K562 (cell line): Measurements from ENCODE around the gene TPM4. TPM values are rescaled to one million over a fixed set of nuclear protein-coding genes. Genes with fewer than 3 reads are reported as not detected.

Experiments
- ATF7 ChIP-seq: fragments of 450-650 bp; IDR thresholded peaks from 2 replicates; pipeline ENCODE4 v1.7.1; 2014; ENCODE audit warnings: mild to moderate bottlenecking, moderate library complexity
- CHCHD3 ChIP-seq: fragments of 250-450 bp; sonication (Bioruptor Pico); IDR thresholded peaks from 2 replicates; pipeline ENCODE4 v2.1.2; 2022; ENCODE audit warnings: mild to moderate bottlenecking
- DMBX1 ChIP-seq: fragments of 250-450 bp; sonication (Bioruptor Pico); IDR thresholded peaks from 2 replicates; pipeline ENCODE4 v1.8.0; 2022; ENCODE audit warnings: inconsistent platforms, mild to moderate bottlenecking, moderate library complexity, borderline replicate concordance
- FOXK1 ChIP-seq: sonication (generic); formaldehyde crosslinking; IDR thresholded peaks from 2 replicates; pipeline ENCODE4 v1.8.0; 2022; ENCODE audit warnings: missing genetic modification reagents, mild to moderate bottlenecking, borderline replicate concordance
- MAFK ChIP-seq: IDR thresholded peaks from 2 replicates; pipeline ENCODE4 v1.6.1; 2011; ENCODE audit warnings: low read length, improper control_type of control experiment
- NELFE ChIP-seq: IDR thresholded peaks from 2 replicates; pipeline ENCODE4 v1.6.1; 2011; ENCODE audit warnings: mild to moderate bottlenecking; ENCODE audit not compliant: insufficient read depth, insufficient read length
- PHF21A ChIP-seq: fragments of 450-650 bp; IDR thresholded peaks from 2 replicates; pipeline ENCODE4 v1.6.1; 2017; ENCODE audit warnings: low read depth, borderline replicate concordance
- RFX7 ChIP-seq: fragments of 250-450 bp; sonication (Bioruptor Pico); IDR thresholded peaks from 2 replicates; pipeline ENCODE4 v1.5.1; 2021; ENCODE audit warnings: mild to moderate bottlenecking
- SMARCE1 ChIP-seq: fragments of 450-650 bp; IDR thresholded peaks from 2 replicates; pipeline ENCODE4 v1.7.1; 2016; ENCODE audit warnings: mild to moderate bottlenecking
- U2AF2 ChIP-seq: fragments of 200-400 bp; formaldehyde crosslinking; optimal IDR thresholded peaks from 2 replicates; pipeline ENCODE3; 2017; ENCODE audit warnings: low read depth, mild to moderate bottlenecking, low read length
- ZNF3 ChIP-seq: fragments of 250-450 bp; sonication (Bioruptor Pico); IDR thresholded peaks from 2 replicates; pipeline ENCODE4 v1.5.0; 2021; ENCODE audit warnings: mild to moderate bottlenecking, moderate library complexity
- ZNF384 ChIP-seq: IDR thresholded peaks from 2 replicates; pipeline ENCODE4 v1.6.1; 2012; ENCODE audit warnings: low read depth, low read length, improper control_type of control experiment
- polyA plus RNA-seq, 8 experiments: library from polyadenylated mRNA; depleted of rRNA in 4 of 8; stranded (reverse) in 5 of 8; unstranded in 3 of 8; fragments of >200 nt; fragmentation: Nextera tagmentation in 2 of 8; fragmentation: Illumina TruSeq in 1 of 8; extraction: Ambion mirVana in 2 of 8; extraction: Trizol in 1 of 8; gene quantifications; 2 replicates each; pipeline versions ENCODE4 v1.2.1 to v1.2.3, GENCODE V29; 2011 to 2014; ENCODE audit warnings: inconsistent platforms in 1 of 8, missing spikeins in 1 of 8
- total RNA-seq, 7 experiments: library from RNA; depleted of rRNA in 6 of 7; stranded (reverse); fragments of >200 nt in 6 of 7; fragmentation: Illumina TruSeq in 2 of 7; extraction: Trizol in 2 of 7; gene quantifications; 2 replicates each; pipeline versions ENCODE4 v1.2.1 to v1.2.3, GENCODE V29; 2011 to 2021; ENCODE audit warnings: low replicate concordance in 1 of 7
- TF ChIP-seq, protein P1 (sequence below): fragments of 450-650 bp; IDR thresholded peaks from 2 replicates; pipeline ENCODE4 v1.6.1; 2017; ENCODE audit warnings: antibody characterized with exemption, mild to moderate bottlenecking
- TF ChIP-seq, protein P2 (sequence below): fragments of 250-450 bp; sonication (Bioruptor Pico); IDR thresholded peaks from 2 replicates; pipeline ENCODE4 v1.5.0; 2021; ENCODE audit warnings: mild to moderate bottlenecking, moderate library complexity
- TF ChIP-seq, protein P3 (sequence below), 2 experiments: fragments of 450-650 bp in 1 of 2; IDR thresholded peaks; 2 replicates each; pipeline ENCODE4 v1.6.1; 2011 to 2017; ENCODE audit warnings: low read depth in 2 of 2, antibody characterized with exemption in 1 of 2, borderline replicate concordance in 1 of 2, low read length in 1 of 2, mild to moderate bottlenecking in 1 of 2, mixed read lengths in 1 of 2; ENCODE audit not compliant: control insufficient read depth in 1 of 2

TPM4 gene
- total and polyA plus RNA-seq, 9 of the 15 experiments (the other 6 are each of a cell fraction or from before 2014, with no cell fraction given) = 28.1 to 111 (median 77.4) TPM

DNA sequence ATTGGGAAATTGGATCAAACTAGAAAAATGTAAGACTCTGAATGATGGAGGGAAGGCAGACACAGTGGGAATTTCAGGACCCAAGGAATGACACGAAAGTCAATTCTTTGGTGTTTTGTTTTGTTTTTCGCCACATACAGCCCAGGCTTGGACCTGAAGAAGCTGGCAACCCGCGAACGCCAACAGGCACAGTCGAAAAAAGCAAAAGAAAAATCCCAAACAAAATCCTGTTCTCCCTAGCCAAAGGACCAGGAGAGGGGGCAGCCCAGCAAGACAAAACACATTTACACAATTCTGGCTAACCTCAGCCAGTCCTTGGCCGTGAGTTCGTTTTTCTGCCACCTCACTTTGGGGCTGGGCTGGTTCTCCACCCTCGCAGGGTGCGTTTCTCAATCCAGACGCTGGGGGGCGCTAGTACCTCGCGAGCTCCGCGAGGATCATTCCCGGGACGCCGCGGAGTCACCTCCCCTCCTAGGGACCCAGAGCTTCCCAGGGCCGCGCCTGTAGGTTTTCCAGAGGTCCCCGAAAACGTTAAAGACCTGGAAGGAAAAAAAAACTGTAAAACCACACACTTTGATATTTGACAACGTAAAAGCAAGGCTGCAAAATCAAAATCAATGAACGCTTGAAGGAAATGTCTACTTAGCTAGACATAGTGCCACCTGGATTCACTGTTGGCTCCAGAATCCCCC lies 34.9 kb upstream of the TPM4 start (continued):
- TF ChIP-seq U2AF2 = no peak
- TF ChIP-seq, protein P1, sequence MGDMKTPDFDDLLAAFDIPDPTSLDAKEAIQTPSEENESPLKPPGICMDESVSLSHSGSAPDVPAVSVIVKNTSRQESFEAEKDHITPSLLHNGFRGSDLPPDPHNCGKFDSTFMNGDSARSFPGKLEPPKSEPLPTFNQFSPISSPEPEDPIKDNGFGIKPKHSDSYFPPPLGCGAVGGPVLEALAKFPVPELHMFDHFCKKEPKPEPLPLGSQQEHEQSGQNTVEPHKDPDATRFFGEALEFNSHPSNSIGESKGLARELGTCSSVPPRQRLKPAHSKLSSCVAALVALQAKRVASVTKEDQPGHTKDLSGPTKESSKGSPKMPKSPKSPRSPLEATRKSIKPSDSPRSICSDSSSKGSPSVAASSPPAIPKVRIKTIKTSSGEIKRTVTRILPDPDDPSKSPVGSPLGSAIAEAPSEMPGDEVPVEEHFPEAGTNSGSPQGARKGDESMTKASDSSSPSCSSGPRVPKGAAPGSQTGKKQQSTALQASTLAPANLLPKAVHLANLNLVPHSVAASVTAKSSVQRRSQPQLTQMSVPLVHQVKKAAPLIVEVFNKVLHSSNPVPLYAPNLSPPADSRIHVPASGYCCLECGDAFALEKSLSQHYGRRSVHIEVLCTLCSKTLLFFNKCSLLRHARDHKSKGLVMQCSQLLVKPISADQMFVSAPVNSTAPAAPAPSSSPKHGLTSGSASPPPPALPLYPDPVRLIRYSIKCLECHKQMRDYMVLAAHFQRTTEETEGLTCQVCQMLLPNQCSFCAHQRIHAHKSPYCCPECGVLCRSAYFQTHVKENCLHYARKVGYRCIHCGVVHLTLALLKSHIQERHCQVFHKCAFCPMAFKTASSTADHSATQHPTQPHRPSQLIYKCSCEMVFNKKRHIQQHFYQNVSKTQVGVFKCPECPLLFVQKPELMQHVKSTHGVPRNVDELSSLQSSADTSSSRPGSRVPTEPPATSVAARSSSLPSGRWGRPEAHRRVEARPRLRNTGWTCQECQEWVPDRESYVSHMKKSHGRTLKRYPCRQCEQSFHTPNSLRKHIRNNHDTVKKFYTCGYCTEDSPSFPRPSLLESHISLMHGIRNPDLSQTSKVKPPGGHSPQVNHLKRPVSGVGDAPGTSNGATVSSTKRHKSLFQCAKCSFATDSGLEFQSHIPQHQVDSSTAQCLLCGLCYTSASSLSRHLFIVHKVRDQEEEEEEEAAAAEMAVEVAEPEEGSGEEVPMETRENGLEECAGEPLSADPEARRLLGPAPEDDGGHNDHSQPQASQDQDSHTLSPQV = no peak
- no peak for TF ChIP-seq MAFK
- TF ChIP-seq CHCHD3 (CRISPR knock-in tag) = no peak
- TF ChIP-seq, protein P2, sequence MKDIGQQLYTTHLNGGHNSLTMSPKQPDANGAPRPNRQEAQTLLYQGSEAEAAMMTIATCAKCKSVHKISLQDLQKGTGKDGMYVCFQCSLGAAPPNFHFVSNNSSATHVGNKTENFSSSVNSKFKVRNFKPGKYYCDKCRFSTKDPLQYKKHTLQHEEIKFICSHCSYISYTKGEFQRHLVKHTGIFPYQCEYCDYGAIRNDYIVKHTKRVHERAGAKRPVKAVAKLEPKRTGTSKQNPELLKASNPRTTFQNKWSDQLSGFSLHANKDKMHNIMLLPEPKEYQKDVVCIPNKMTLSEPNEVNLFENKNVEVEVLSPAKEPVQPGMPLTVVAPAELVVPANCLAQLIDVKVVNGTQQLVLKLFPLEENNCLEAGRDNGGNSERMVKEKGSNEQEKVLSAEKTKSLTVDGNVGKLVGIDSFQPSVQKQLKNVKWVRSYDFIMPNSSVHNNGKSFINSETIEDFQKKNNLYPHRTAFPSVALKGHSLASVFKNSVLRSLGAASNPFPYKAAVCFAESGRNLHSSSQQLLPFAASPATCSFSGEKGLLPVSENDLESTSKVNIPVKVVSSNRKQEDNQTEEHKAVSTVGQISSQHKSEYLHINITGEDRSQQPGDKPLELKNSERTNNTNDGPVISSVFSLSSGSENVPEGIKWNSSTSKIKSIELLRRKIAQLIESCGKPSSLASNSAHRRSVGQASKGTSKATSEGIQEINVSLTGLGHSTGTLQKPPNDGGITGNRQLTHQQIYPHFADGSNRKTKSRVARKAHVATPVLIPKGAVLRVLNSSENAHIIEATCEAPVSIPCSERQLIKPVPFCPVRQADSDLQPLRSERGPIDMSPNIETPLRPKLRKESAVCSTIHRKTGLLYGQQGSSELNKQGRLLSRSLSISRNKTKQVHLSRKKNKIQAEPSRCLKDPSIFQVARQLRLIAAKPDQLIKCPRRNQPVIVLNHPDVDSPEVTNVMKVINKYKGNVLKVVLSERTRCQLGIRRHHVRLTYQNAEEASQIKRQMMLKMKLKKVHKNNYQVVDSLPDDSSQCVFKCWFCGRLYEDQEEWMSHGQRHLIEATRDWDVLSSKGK (CRISPR knock-in tag) = no peak
- TF ChIP-seq, protein P3, sequence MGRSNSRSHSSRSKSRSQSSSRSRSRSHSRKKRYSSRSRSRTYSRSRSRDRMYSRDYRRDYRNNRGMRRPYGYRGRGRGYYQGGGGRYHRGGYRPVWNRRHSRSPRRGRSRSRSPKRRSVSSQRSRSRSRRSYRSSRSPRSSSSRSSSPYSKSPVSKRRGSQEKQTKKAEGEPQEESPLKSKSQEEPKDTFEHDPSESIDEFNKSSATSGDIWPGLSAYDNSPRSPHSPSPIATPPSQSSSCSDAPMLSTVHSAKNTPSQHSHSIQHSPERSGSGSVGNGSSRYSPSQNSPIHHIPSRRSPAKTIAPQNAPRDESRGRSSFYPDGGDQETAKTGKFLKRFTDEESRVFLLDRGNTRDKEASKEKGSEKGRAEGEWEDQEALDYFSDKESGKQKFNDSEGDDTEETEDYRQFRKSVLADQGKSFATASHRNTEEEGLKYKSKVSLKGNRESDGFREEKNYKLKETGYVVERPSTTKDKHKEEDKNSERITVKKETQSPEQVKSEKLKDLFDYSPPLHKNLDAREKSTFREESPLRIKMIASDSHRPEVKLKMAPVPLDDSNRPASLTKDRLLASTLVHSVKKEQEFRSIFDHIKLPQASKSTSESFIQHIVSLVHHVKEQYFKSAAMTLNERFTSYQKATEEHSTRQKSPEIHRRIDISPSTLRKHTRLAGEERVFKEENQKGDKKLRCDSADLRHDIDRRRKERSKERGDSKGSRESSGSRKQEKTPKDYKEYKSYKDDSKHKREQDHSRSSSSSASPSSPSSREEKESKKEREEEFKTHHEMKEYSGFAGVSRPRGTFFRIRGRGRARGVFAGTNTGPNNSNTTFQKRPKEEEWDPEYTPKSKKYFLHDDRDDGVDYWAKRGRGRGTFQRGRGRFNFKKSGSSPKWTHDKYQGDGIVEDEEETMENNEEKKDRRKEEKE (IDR thresholded peaks at IDR 0.05; ENCODE audit: borderline replicate concordance in 1 of 2, control insufficient read depth in 1 of 2, low read depth in 2 of 2, low read length in 1 of 2) = no peak
- TF ChIP-seq FOXK1 (CRISPR knock-in tag) = no peak
- TF ChIP-seq ZNF384 = no peak
- TF ChIP-seq DMBX1 (CRISPR knock-in tag) = no peak
- no peak for TF ChIP-seq RFX7 (CRISPR knock-in tag)
- no peak for TF ChIP-seq ZNF3
- no peak for TF ChIP-seq NELFE
- TF ChIP-seq ATF7 = no peak
- no peak for TF ChIP-seq SMARCE1
- no peak for TF ChIP-seq PHF21A
